Measurements from ENCODE around the gene B3GNT9.
A peak's percentile ranks its signal among the peaks of the same experiment; 100 is the strongest.

The B3GNT9 gene

GRCh38 chr16:67150833-67151396, at the start of gene B3GNT9:
Gene B3GNT9 (minus strand): TSS chr16:67150998. CDS start chr16:67150485, 513 bp downstream.
- TF ChIP-seq, protein P1, sequence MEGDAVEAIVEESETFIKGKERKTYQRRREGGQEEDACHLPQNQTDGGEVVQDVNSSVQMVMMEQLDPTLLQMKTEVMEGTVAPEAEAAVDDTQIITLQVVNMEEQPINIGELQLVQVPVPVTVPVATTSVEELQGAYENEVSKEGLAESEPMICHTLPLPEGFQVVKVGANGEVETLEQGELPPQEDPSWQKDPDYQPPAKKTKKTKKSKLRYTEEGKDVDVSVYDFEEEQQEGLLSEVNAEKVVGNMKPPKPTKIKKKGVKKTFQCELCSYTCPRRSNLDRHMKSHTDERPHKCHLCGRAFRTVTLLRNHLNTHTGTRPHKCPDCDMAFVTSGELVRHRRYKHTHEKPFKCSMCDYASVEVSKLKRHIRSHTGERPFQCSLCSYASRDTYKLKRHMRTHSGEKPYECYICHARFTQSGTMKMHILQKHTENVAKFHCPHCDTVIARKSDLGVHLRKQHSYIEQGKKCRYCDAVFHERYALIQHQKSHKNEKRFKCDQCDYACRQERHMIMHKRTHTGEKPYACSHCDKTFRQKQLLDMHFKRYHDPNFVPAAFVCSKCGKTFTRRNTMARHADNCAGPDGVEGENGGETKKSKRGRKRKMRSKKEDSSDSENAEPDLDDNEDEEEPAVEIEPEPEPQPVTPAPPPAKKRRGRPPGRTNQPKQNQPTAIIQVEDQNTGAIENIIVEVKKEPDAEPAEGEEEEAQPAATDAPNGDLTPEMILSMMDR (IDR thresholded peaks at IDR 0.05; ENCODE audit: extremely low read depth, missing control alignments) = no peak
- DNase-seq (ENCODE audit: low spot score) = peak; percentile 85

DNA sequence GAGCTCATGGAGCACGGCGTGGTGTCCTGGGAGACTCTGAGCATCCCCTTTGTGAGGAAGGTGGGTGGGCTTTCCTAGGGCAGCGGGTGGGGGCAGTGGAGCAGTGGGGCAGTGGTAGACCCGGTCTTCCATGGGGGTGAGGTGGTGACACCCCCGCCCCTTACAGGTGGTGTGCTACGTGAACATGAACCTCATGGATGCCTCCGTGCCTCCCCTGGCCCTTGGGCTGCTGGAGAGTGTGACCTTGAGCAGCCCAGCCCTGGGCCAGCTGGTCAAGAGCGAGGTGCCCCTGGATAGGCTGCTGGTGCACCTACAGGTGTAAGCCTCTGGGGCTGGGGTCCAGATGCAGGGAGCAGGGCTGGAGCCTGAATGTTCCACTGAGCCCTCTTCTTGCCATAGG, 49.7 kb upstream of the B3GNT9 start:
- TF ChIP-seq, protein P1 (IDR thresholded peaks at IDR 0.05; ENCODE audit: extremely low read depth, missing control alignments) = no peak
- DNase-seq (ENCODE audit: low spot score) = peak; percentile 28

DNA sequence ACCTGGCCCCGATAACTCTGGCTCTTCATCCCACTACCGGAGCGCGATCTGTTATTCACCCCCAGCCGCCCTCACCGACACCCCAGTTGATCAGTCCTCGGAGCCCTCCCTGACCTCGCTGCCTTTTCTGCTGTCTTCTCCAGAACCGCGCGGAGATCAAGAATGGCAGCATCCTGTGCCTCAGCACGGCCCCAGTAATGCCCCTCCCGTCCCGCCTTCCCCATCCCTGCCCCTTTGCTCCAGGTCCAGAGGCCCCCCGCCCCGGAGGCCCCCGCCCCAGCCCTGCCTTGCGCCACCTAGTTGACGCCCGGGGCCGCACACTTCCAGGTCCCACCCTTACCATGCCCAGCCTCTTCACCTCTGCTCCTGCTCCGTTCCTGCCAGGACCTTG, 49.0 kb upstream of the B3GNT9 start:
- TF ChIP-seq, protein P1 (IDR thresholded peaks at IDR 0.05; ENCODE audit: extremely low read depth, missing control alignments) = no peak
- DNase-seq (ENCODE audit: low spot score) = no peak

DNA sequence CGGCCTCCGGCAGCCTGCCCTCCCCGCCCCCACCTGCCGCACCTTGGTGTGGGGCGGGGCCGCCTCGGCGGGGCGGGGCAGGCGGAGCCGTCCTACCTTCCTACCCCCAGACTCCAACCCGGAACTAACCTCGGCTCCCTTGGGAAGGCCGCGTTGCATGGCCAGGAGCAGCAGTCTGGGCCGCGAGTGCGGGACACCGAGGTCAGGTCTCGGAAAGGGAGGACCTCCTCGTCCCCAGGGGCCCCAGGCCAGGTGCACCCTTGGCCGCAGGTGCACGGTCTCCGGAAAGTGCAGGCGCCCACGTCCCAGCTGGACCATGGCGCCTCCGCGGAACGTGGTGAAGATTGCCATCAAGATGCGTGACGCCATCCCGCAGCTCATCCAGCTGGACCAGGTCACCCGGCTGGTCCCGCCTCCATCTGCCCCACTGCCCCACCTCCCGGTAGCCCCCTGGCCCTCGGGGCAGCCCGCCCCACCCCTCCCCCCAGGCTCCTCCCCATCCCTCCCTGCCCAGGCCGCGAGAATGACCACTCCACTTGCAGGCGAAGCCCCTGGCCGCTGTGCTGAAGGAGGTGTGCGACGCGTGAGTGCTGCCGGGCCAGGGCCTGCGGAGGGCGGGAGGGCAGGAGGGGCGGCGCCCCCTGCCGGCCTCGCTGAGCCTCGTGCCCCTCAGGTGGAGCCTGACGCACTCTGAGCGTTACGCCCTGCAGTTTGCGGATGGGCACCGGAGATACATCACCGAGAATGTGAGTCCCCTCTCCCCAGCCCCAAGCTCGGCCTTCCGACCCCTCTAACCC, 48.4 kb upstream of the B3GNT9 start, which contains the start of gene ELMO3:
Gene ELMO3 (plus strand): TSS at position 121 of the 797 bp plus-strand sequence. CDS start 196 bp downstream, at position 317.
- DNase-seq (ENCODE audit: low spot score) = no peak
- TF ChIP-seq, protein P1 (IDR thresholded peaks at IDR 0.05; ENCODE audit: extremely low read depth, missing control alignments) = no peak

DNA sequence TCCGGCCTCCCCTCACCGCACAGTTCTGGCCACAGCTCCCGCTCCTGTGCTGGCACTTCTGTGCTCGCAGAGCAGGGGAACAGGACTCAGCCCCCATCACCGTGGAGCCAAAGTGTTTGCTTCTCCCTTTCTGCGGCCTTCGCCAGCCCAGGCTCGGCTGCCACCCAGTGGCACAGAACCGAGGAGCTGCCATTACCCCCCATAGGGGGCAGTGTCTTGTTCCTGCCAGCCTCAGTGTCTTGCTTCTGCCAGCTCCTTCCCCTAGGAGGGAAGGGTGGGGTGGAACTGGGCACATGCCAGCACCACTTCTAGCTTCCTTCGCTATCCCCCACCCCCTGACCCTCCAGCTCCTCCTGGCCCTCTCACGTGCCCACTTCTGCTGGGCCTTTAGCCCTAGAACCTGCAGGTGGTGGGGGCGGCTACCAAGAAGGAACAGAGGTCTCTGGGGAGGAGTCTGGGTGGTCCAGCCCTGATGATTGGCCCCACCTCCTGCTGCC, 47.5 kb upstream of the B3GNT9 start:
- peak; percentile 66 for DNase-seq (ENCODE audit: low spot score)
- TF ChIP-seq, protein P1 (IDR thresholded peaks at IDR 0.05; ENCODE audit: extremely low read depth, missing control alignments) = no peak

DNA sequence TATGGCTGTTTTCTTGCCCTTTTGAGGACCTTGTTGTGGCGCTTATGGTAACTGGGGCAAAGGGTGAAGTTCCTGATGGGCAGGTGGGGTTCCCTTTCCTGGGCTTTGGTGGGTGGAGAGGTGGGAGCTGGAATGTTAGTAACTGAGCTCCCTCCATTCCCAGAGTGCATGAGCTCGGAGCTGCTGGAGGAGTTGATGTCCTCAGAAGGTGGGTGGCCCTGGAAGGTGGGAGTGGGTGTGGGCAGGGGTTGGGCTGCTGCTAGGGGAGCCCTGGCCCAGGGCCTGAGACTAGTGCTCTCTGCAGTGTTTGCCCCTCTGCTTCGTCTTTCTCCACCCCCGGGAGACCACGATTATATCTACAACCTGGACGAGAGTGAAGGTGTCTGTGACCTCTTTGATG, 46.9 kb upstream of the B3GNT9 start:
- no peak for DNase-seq (ENCODE audit: low spot score)
- TF ChIP-seq, protein P1 (IDR thresholded peaks at IDR 0.05; ENCODE audit: extremely low read depth, missing control alignments) = no peak

DNA sequence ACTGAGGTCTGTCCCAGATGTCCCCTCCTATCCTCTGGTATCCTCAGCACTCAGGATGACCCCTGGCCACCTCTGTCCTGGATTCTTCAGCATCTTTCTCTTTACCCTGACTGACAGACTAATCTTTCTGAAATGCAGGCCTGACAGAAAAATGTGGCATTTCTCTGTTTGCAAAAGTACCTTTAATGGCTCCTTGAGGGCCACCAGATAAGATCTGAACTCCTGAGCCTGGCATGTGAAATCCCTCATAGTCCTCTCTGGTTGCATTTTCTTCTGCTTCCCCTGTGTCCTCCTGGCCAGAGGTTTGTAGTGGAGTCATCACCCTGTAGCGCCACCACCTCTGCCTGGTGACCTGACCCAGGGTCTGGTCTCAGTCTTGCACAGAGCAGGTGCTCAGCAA, 46.1 kb upstream of the B3GNT9 start:
- TF ChIP-seq, protein P1 (IDR thresholded peaks at IDR 0.05; ENCODE audit: extremely low read depth, missing control alignments) = no peak
- DNase-seq (ENCODE audit: low spot score) = no peak
